ENCODE results near the gene CNTN5.

The CNTN5 gene

DNA sequence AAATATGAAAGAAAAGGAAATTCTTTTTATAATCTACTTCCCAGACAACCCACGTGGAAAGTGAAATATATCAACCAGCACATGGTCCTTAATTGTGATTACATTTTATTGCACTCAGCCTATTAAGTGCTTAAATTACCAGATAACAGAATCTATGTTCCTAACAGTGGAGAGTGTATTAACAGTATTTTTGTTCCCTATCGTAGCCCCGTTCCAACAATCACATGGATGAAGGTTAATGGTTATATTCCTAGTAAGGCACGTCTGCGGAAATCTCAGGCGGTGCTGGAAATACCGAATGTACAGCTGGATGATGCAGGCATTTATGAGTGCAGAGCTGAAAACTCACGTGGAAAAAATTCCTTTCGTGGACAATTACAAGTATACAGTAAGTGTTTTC is 1040.3 kb downstream of the CNTN5 start:
- H3K4me3 ChIP-seq: no peak overlapping the region
- DNase-seq: no peak
- no peaks in the 10 kb centered on the region for H3K27me3 ChIP-seq
- TF ChIP-seq, protein P1, sequence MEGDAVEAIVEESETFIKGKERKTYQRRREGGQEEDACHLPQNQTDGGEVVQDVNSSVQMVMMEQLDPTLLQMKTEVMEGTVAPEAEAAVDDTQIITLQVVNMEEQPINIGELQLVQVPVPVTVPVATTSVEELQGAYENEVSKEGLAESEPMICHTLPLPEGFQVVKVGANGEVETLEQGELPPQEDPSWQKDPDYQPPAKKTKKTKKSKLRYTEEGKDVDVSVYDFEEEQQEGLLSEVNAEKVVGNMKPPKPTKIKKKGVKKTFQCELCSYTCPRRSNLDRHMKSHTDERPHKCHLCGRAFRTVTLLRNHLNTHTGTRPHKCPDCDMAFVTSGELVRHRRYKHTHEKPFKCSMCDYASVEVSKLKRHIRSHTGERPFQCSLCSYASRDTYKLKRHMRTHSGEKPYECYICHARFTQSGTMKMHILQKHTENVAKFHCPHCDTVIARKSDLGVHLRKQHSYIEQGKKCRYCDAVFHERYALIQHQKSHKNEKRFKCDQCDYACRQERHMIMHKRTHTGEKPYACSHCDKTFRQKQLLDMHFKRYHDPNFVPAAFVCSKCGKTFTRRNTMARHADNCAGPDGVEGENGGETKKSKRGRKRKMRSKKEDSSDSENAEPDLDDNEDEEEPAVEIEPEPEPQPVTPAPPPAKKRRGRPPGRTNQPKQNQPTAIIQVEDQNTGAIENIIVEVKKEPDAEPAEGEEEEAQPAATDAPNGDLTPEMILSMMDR (IDR thresholded peaks at IDR 0.05): no peak
- intact Hi-C loops (cut with DNase I; ENCODE audit: low total_unique reads): no loop called here
- H3K36me3 ChIP-seq: no peaks in the 10 kb centered on the region
- H3K9me3 ChIP-seq: no peaks in the 10 kb centered on the region
- no peaks in the 10 kb centered on the region for H3K4me1 ChIP-seq
- no peak overlapping the region for H3K27ac ChIP-seq

DNA sequence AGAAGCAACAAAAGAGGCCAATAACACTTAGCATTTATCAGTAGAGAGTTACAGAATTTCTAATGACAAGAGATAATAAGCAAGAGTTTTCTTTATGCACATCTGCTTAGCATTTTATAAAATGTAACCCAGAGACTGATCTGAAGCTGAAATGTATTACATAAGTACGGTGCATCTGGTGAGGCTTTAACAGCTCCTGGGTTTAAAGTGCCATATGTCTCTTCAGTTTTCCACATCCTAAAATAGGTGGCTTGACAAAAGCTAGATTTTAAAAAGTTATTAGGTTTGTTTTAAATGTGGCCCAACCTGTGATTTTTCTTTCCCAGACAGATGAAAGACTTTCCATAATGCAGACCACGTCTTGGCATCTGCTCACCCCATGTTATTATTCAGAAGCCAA is 1045.7 kb downstream of the CNTN5 start:
- no peak overlapping the region for H3K27ac ChIP-seq
- intact Hi-C loops (cut with DNase I; ENCODE audit: low total_unique reads): no loop called here
- no peaks in the 10 kb centered on the region for H3K4me1 ChIP-seq
- no peaks in the 10 kb centered on the region for H3K27me3 ChIP-seq
- DNase-seq: no peak
- no peak overlapping the region for H3K4me3 ChIP-seq
- no peaks in the 10 kb centered on the region for H3K9me3 ChIP-seq
- H3K36me3 ChIP-seq: no peaks in the 10 kb centered on the region
- TF ChIP-seq, protein P1 (IDR thresholded peaks at IDR 0.05): no peak

DNA sequence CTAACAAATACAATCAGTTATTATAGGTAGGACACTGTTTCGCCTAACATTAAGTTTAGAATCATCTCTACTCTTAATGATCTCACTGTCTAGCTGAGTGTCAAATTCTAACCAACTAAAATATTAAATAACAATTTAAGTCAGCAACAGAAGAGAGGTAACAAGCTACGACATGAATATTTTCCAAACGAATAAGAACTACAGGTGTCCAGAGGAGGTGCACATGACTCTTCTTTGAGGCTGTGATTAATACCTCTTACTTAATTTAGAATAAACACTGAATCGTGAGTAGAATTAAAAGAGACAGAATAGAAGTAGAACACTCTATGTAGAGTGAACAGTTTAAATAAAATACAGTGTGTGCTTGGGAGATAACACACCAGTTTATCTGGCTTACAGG is 1047.4 kb downstream of the CNTN5 start:
- H3K36me3 ChIP-seq: no peaks in the 10 kb centered on the region
- no peak overlapping the region for H3K4me3 ChIP-seq
- no peak overlapping the region for H3K27ac ChIP-seq
- TF ChIP-seq, protein P1 (IDR thresholded peaks at IDR 0.05): no peak
- intact Hi-C loops (cut with DNase I; ENCODE audit: low total_unique reads): no loop called here
- H3K27me3 ChIP-seq: no peaks in the 10 kb centered on the region
- no peaks in the 10 kb centered on the region for H3K9me3 ChIP-seq
- no peaks in the 10 kb centered on the region for H3K4me1 ChIP-seq
- no peak for DNase-seq

DNA sequence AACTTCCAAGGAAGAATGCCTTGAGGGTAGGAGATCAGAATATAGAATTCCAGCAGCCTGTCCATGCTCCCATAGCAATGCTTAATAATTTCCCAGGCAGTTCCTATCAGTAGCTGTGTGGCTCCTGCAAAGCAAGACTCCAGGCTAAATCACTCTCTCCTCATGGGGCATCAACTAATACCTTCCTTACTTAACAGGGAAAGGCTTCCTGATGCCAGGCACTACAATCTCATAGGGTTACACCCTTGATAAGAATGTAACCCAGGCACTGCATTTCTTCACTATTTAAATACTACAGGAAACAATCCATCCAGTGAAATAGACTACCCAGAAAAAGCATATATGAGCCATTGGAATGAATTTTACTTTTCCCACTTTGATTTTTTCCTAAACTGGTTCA is 1051.4 kb downstream of the CNTN5 start:
- TF ChIP-seq, protein P1 (IDR thresholded peaks at IDR 0.05): no peak
- DNase-seq: no peak
- Histone ChIP-seq H3K4me3 (no peak overlapping the region), H3K27ac (no peak overlapping the region), H3K9me3 (no peaks in the 10 kb centered on the region), H3K27me3 (no peaks in the 10 kb centered on the region), H3K4me1 (no peaks in the 10 kb centered on the region), H3K36me3 (no peaks in the 10 kb centered on the region)
- intact Hi-C loops (cut with DNase I; ENCODE audit: low total_unique reads): no loop called here

DNA sequence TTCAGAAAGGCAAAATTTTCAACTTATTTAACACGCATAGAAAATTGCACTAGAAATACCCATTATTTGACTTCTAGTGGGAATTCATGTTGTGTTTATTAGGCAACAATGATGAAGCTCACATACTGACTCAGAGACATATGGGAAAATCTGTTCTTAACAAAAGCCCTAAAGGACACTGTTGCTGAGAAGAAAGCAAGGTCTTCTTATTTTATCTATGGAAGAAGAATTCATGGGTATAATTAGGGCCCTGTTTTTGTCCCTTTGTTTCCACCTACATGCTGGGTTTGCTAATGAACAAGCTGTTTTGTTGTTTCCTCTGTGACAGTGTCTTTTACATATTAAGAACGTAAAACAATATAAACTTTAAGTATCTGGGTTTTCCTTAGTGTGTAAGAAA is 1059.6 kb downstream of the CNTN5 start:
- TF ChIP-seq, protein P1 (IDR thresholded peaks at IDR 0.05): no peak
- Histone ChIP-seq H3K36me3 (no peaks in the 10 kb centered on the region), H3K27me3 (no peaks in the 10 kb centered on the region), H3K9me3 (no peaks in the 10 kb centered on the region), H3K27ac (no peak overlapping the region), H3K4me1 (no peaks in the 10 kb centered on the region), H3K4me3 (no peak overlapping the region)
- DNase-seq: no peak
- intact Hi-C loops (cut with DNase I; ENCODE audit: low total_unique reads): no loop called here

DNA sequence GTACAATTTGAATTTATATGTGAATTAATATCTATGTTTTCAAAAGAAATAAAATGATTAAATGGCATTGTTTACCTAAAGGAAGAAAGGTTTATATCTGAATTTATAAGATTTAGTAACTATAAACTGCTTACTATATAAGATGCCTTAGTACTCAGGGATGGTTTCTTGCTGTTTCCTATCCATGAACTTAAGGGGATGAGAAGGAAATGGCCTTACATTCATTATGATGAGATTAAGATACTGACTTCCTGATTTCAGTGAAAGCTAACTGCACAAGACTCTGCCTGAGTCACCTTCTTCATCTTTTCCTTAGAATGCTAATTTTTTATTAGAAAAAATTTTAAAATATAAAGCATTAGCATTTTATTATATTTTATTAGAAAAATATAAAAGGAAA is 1060.1 kb downstream of the CNTN5 start:
- intact Hi-C loops (cut with DNase I; ENCODE audit: low total_unique reads): no loop called here
- no peaks in the 10 kb centered on the region for H3K36me3 ChIP-seq
- H3K27ac ChIP-seq: no peak overlapping the region
- TF ChIP-seq, protein P1 (IDR thresholded peaks at IDR 0.05): no peak
- no peak for DNase-seq
- H3K4me1 ChIP-seq: no peaks in the 10 kb centered on the region
- no peak overlapping the region for H3K4me3 ChIP-seq
- H3K27me3 ChIP-seq: no peaks in the 10 kb centered on the region
- H3K9me3 ChIP-seq: no peaks in the 10 kb centered on the region
